ENCODE data around the gene AKR1E2.

DNA sequence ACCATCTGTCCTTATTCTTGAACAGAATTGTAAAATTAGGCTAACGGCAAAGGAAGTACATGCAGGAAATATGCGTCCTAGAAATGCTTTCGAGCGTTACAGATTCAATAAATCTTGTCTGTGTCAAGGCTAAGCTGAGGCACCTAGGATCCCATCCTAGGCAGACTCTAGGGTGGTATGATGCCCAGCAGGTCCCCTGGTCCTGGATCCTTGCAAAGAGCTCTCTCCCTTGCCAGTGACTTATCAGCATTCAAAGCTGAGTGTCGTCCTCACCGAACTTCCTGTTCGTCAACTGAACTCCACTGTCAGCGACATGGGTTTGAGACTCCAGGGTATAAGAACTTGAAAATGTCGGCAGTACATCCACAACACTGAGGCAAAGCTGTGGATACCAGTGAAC is 61.5 kb downstream of the AKR1E2 start:
- TF ChIP-seq, protein P1, sequence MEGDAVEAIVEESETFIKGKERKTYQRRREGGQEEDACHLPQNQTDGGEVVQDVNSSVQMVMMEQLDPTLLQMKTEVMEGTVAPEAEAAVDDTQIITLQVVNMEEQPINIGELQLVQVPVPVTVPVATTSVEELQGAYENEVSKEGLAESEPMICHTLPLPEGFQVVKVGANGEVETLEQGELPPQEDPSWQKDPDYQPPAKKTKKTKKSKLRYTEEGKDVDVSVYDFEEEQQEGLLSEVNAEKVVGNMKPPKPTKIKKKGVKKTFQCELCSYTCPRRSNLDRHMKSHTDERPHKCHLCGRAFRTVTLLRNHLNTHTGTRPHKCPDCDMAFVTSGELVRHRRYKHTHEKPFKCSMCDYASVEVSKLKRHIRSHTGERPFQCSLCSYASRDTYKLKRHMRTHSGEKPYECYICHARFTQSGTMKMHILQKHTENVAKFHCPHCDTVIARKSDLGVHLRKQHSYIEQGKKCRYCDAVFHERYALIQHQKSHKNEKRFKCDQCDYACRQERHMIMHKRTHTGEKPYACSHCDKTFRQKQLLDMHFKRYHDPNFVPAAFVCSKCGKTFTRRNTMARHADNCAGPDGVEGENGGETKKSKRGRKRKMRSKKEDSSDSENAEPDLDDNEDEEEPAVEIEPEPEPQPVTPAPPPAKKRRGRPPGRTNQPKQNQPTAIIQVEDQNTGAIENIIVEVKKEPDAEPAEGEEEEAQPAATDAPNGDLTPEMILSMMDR (tag by site-specific recombination; IDR thresholded peaks at IDR 0.05), result no peak
- TF ChIP-seq ZNF704 (tag by site-specific recombination; IDR thresholded peaks at IDR 0.05) (no peak), ZFP37 (tag by site-specific recombination; IDR thresholded peaks at IDR 0.05) (no peak), ZNF350 (tag by site-specific recombination; IDR thresholded peaks at IDR 0.05) (no peak), ZNF138 (tag by site-specific recombination; IDR thresholded peaks at IDR 0.05; ENCODE audit: borderline replicate concordance) (no peak), ZNF184 (tag by site-specific recombination; IDR thresholded peaks at IDR 0.05) (no peak), PATZ1 (tag by site-specific recombination; IDR thresholded peaks at IDR 0.05) (no peak), REST (tag by site-specific recombination; IDR thresholded peaks at IDR 0.05) (no peak), ZBTB11 (tag by site-specific recombination; conservative IDR thresholded peaks at IDR 0.05; ENCODE audit: low read depth) (no peak), ZNF76 (tag by site-specific recombination; IDR thresholded peaks at IDR 0.05; ENCODE audit: borderline replicate concordance, low read depth) (no peak), ZNF146 (tag by site-specific recombination; IDR thresholded peaks at IDR 0.05) (no peak), ZNF48 (tag by site-specific recombination; IDR thresholded peaks at IDR 0.05) (no peak), ZNF513 (tag by site-specific recombination; IDR thresholded peaks at IDR 0.05) (no peak)
- TF ChIP-seq, protein P2, sequence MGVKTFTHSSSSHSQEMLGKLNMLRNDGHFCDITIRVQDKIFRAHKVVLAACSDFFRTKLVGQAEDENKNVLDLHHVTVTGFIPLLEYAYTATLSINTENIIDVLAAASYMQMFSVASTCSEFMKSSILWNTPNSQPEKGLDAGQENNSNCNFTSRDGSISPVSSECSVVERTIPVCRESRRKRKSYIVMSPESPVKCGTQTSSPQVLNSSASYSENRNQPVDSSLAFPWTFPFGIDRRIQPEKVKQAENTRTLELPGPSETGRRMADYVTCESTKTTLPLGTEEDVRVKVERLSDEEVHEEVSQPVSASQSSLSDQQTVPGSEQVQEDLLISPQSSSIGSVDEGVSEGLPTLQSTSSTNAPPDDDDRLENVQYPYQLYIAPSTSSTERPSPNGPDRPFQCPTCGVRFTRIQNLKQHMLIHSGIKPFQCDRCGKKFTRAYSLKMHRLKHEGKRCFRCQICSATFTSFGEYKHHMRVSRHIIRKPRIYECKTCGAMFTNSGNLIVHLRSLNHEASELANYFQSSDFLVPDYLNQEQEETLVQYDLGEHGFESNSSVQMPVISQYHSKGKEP (tag by site-specific recombination; IDR thresholded peaks at IDR 0.05), result no peak

Data from HEK293 (cell line).